Measurements from ENCODE around the gene FAM184A.

FAM184A gene

DNA sequence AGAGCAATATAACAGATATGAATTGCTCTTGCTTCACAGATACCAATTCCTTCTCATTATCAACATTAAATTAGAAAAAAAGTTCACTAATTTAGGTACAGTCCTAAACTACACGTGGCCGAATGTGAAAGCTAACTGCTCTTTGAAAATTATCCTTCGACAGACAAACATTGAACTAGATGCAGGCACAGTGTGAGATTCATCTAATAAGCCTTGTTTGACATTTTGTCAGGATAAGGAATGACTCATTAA is 1.1 kb downstream of the FAM184A start:
- H3K4me3 ChIP-seq (replicated peaks; ENCODE audit: low read depth, low read length): no peak overlapping the region
- no peak for TF ChIP-seq CTCF (IDR thresholded peaks at IDR 0.05; ENCODE audit: low read depth, low read length, missing control alignments)
- DNase-seq (ENCODE audit: extremely low read depth, low read depth): no peak

DNA sequence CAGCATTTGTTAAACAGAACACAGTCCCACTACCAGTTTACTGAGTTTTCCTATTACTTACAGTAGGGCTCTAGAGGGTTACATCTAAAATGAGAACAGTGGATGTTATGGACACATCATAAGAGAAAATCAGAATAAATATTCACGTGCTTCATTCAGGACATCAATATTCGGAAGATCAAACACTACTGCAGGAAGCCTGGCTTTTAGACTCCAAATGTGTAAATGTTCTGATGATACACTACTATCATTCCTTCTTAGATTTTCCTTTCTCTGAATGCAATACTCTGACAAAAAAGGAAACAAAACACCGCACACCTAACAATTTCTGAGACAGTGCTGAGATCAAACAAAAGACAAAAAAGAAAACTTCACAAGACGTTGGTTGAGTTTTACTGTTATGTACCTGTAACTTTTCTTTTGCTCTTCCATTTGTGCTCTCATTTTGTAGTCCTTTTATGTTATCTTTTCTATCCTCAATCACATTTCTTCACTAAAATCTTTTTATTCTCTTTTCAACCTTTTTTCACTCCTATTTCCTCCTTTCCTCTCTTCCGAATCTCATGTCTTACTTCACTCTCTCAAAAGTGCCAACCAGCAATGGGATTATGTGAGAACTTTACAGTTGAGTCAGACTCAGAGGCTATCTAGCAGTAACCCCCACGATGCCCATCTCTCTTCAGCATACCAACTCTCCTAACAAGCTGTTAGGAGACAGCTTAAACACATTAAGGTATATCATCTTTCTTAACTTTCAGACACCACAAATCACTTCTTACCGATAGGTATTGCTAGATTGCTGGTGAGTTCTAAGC is 1.7 kb downstream of the FAM184A start:
- H3K4me3 ChIP-seq (replicated peaks; ENCODE audit: low read depth, low read length): no peak overlapping the region
- TF ChIP-seq CTCF (IDR thresholded peaks at IDR 0.05; ENCODE audit: low read depth, low read length, missing control alignments): no peak
- no peak for DNase-seq (ENCODE audit: extremely low read depth, low read depth)

DNA sequence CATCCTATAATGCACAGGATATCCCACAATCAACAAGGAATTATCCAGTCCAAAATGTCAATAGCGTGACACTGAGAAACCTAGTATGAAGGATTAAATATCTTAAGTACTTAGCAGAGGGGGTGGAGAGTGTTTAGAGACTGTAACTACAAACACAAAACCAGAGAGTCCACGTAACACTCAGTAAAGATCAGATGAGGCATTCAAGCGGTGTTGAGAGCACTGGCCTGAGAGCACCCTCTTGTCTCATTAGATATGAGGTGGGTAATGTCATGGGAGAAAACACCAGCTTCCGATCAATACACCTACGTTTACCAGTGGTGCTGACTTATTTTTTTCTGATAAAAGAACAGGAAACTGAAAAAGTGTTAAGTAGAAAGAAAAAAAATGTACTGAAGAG is 2.3 kb downstream of the FAM184A start:
- DNase-seq (ENCODE audit: extremely low read depth, low read depth): no peak
- TF ChIP-seq CTCF (IDR thresholded peaks at IDR 0.05; ENCODE audit: low read depth, low read length, missing control alignments): no peak
- H3K4me3 ChIP-seq (replicated peaks; ENCODE audit: low read depth, low read length): no peak overlapping the region

GRCh38 chr6:119075200-119075981 is 3.1 kb downstream of the FAM184A start:
- no peak for TF ChIP-seq CTCF (IDR thresholded peaks at IDR 0.05; ENCODE audit: low read depth, low read length, missing control alignments)
- DNase-seq (ENCODE audit: extremely low read depth, low read depth): no peak
- no peak overlapping the region for H3K4me3 ChIP-seq (replicated peaks; ENCODE audit: low read depth, low read length)

DNA sequence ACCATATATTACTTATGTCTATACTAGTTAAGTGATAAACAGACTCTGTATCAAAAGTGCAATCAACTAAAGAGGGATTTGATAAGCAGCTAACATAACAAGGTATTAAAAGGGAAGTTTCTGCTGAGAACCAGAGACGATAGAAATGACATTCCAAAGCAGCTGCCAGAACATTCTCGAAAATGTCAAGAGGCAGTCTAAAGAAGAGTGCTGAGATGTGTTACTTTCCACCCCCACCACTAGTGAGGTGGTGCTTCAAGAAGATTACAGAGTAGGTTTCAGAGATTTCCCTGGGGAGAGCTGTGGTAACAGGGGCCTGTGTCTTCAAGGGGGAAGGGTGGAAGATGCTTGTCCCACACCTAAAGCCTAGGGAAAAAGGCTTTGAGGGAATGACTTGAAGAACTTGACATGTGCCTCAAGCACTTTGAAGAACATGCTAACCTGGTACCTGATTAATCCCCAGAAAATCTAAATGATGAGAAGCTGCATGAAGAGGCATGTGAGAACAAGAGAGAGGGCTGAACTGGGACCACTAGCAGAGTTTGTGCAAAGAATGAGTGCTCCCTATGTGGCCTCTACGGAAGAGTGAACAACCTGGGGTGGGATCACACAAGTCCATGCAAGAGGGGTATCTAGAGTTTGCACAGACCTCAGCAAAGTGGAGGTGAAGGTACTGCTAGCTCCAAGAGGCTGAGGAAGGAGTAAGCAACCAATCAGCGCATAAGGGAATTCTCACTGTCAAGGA is 5.0 kb downstream of the FAM184A start:
- H3K4me3 ChIP-seq (replicated peaks; ENCODE audit: low read depth, low read length): no peak overlapping the region
- TF ChIP-seq CTCF (IDR thresholded peaks at IDR 0.05; ENCODE audit: low read depth, low read length, missing control alignments): no peak
- DNase-seq (ENCODE audit: extremely low read depth, low read depth): no peak

DNA sequence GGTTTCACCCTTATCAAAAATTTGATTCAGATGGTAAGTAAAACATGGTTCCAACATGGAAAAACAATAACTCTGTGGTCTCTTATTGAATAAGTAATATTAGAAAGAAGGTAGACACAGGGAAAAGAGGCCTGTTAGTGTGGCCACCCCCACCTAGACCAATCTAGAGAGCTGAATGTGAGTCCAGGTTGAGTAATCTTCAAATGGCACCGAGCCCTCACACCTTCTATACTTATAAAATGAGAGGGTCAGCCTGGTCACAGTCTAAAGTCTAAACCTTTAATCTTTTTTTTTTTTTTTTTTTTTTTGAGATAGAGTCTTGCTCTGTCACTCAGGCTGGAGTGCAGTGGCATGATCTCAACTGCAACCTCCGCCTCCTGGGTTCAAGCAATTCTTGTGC is 6.9 kb downstream of the FAM184A start:
- no peak for DNase-seq (ENCODE audit: extremely low read depth, low read depth)
- no peak overlapping the region for H3K4me3 ChIP-seq (replicated peaks; ENCODE audit: low read depth, low read length)
- TF ChIP-seq CTCF (IDR thresholded peaks at IDR 0.05; ENCODE audit: low read depth, low read length, missing control alignments): no peak

All from HFF-Myc (cell line).